GM18517 (cell line): Measurements from ENCODE around the gene ATP2C2.
"Not testable (repeated sequence)": the region's sequence is repeated elsewhere in the genome, so short reads cannot be mapped to it uniquely, and the experiment has no call there.

ENCODE experiments used
- ATAC-seq: cut with Tn5 transposase; IDR thresholded peaks from one replicate; pipeline ENCODE4 v1.9.1; 2021; ENCODE audit warnings: mild to moderate bottlenecking, moderate library complexity; ENCODE audit not compliant: unreplicated experiment

ATP2C2 gene

DNA sequence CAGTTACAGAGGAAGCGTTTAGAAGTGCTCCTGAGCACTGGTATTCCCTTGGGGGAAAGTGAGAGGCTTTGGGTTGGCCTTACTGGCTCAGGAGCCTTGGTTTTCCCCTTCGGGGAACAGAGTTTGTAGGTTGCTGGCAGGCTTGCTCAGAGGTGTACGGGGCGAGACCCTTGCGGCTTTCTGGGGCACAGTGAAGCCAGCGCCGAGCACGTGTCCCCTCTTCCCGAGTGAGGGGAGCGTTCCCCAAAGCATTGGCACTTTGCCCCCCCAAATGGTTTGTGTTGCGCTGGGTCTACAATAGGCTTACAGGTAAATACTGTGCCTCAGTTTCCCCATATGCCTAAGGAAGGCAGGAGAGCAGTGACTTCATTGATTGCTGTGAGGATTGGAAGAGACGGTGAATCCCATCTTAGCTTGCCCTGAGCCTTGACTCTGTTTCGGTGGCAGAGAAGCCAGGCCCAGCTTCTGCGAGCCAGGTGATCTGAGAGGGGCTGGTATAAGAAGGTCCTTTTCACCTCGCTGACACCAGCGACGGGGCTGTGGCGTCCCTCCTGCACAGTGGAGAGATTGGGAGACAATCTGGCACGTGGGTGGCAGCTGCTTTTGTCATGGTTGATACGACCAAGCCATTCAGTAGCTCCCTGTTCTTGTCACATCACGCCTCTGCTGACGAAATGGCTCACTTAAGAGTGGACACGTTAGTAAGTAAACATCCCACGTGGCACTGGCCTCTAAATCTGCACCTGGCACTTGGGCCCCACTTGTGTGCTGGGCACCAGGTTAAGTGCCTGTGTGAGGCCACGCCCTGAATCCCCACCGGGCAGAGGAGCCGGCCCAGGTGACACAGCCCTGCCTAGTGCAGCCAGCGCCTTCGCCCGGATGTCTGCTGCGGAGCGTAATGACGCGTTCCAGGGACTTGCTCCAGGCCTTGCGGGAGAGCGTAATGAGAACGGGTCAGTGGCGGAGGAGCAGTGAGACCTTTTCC lies 81.1 kb downstream of the ATP2C2 start:
- ATAC-seq = no peak

GRCh38 chr16:84450176-84450865 lies 82.0 kb downstream of the ATP2C2 start:
- ATAC-seq = no peak

GRCh38 chr16:84451010-84451676 lies 82.8 kb downstream of the ATP2C2 start:
- not testable (repeated sequence) for ATAC-seq

DNA sequence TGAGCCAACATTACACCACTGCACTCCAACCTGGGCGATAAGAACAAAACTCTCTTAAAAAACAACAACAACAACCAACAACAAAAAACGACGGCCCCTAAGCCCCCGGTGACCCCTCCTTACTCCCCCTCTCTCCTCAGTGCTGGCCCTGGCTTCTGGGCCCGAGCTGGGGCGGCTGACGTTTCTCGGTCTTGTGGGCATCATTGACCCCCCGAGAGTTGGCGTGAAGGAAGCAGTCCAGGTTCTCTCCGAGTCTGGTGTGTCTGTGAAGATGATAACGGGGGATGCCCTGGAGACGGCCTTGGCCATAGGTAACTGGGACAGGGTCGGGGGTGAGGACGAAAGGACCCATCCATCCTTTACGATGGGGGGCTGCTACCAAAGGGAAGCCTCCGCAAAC lies 83.4 kb downstream of the ATP2C2 start:
- ATAC-seq = no peak

DNA sequence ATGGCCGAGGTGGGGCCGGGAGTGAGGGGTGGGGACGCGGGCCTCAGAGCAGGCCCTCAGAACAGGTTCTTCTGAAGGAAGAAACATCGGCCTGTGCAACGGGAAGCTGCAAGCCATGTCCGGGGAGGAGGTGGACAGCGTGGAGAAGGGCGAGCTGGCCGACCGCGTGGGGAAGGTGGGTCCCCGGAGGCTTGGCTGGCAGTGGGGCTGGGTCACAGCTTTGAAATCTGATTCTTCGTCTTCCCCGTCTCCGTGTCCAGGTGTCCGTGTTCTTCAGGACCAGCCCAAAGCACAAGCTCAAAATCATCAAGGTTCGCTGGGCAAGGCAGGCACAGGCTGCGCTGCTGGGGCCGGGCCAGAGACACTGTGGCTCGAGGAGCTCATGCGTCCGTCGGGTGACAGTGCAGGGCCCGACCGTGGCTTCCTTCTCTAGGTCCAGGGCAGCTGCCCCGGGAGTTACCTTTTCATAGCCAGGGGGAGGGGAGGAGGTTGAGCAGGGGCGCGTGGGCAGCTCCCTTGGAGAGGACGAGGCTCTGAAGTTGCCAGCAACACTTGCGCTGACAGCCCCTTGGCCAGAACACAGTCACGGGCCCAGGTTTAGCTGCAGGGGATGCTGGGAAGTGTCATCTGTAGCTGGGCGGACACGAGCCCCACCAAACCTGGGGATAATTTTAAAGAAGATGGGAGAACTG lies 84.9 kb downstream of the ATP2C2 start:
- no peak for ATAC-seq

GRCh38 chr16:84454611-84455010 lies 86.3 kb downstream of the ATP2C2 start:
- ATAC-seq = no peak

- no peak for ATAC-seq
Measured at GRCh38 chr16:84455031-84455430, 86.7 kb downstream of the ATP2C2 start.

DNA sequence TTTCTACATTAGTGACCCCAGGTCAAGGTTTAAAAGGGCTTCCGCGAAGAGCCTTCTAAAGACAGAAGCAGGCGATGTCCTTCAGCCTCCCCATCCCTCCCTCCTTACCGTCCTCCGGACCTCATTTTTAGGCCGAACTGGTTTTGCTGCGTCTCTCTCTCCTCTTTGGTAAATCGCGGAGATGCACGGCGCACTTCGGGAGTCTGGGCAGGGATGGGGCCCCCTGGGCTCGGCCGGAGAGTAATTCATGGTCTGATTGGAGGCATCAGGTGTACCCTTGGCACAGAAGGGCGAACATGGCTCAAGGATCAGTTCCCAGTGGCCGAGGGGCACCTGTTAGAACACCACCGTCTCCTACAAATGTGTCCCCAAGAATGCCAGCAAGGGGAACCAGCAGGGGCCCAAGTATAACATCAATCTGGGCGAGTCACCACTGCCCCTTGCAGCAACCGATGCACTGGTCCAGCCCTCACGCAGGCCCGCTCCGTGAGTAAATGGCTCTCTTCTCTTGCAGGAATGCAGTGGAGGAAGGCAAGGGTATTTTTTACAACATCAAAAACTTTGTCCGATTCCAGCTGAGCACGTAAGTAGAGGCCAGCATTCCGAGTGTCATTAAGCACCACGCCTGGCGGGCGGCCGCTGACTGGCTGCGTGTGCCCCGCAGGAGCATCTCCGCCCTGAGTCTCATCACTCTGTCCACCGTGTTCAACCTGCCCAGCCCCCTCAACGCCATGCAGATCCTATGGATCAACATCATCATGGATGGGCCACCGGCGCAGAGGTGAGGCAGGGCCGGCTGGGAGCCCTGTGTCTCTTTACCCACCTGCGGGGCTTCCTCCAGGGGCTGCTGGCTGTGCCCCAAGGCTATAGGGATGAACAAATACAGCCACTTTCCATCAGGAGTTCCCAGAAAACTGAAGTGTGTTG lies 90.5 kb downstream of the ATP2C2 start:
- no peak for ATAC-seq

GRCh38 chr16:84459533-84459894 lies 91.2 kb downstream of the ATP2C2 start:
- ATAC-seq = no peak

DNA sequence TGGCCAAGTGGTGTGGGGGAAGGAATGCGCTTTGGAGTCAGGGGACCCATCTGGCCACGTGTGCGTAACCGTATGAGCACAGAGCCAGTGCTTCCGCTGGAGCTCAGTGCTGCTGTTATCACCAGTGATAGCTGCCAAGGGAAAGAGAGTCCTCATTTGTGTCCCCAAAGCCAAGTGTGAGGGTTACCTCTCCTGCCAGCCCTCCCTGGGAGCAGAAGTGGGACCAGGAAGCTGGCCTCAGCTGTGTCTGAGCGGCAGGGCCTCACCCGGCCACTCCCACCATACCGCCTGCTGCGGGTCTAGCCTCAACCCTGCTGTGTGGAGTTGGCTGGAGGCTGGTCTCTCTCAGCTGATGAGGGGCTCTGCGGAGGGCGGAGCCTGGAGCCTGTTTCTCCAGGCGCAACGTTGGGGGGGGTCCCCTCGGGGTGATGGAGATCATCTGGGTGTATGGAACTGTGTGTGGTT lies 91.6 kb downstream of the ATP2C2 start:
- ATAC-seq = no peak

GRCh38 chr16:84460406-84461028 lies 92.2 kb downstream of the ATP2C2 start:
- no peak for ATAC-seq

GRCh38 chr16:84461029-84461412 lies 92.7 kb downstream of the ATP2C2 start:
- no peak for ATAC-seq

GRCh38 chr16:84461413-84462295 lies 93.3 kb downstream of the ATP2C2 start:
- ATAC-seq = no peak

- no peak for ATAC-seq
Measured at GRCh38 chr16:84462296-84463210, 94.2 kb downstream of the ATP2C2 start.

GRCh38 chr16:84463221-84463620 lies 94.9 kb downstream of the ATP2C2 start:
- ATAC-seq = no peak

- no peak for ATAC-seq
Measured at GRCh38 chr16:84464116-84464515, 95.8 kb downstream of the ATP2C2 start.

- no peak for ATAC-seq
Measured at GRCh38 chr16:84465154-84465553, 96.8 kb downstream of the ATP2C2 start.
